ENCODE results near the gene CD81.
"Not testable (repeated sequence)": the region's sequence is repeated elsewhere in the genome, so short reads cannot be mapped to it uniquely, and the experiment has no call there.

Gene CD81

GRCh38 chr11:2376751-2377451 lies at the start of gene CD81:
CD81 (plus strand) TSS chr11:2377310; CDS start chr11:2377550, 240 bp downstream.
- peak; percentile 84 for DNase-seq (ENCODE audit: low spot score)

- no peak for DNase-seq (ENCODE audit: low spot score)
Observed at GRCh38 chr11:2328021-2328420, 49.1 kb upstream of the CD81 start.

GRCh38 chr11:2328656-2329354 lies 48.3 kb upstream of the CD81 start:
- no peak for DNase-seq (ENCODE audit: low spot score)

- no peak for DNase-seq (ENCODE audit: low spot score)
Observed at GRCh38 chr11:2329551-2329950, 47.6 kb upstream of the CD81 start.

- DNase-seq (ENCODE audit: low spot score), result no peak
Observed at GRCh38 chr11:2330696-2331095, 46.4 kb upstream of the CD81 start.

GRCh38 chr11:2331404-2331803 lies 45.7 kb upstream of the CD81 start:
- DNase-seq (ENCODE audit: low spot score), result no peak

- not testable (repeated sequence) for DNase-seq (ENCODE audit: low spot score)
Observed at GRCh38 chr11:2332569-2332968, 44.5 kb upstream of the CD81 start.

- not testable (repeated sequence) for DNase-seq (ENCODE audit: low spot score)
Observed at GRCh38 chr11:2333486-2334205, 43.5 kb upstream of the CD81 start.

GRCh38 chr11:2335286-2335685 lies 41.8 kb upstream of the CD81 start:
- not testable (repeated sequence) for DNase-seq (ENCODE audit: low spot score)

- not testable (repeated sequence) for DNase-seq (ENCODE audit: low spot score)
Observed at GRCh38 chr11:2338760-2339159, 38.4 kb upstream of the CD81 start.

- no peak for DNase-seq (ENCODE audit: low spot score)
Observed at GRCh38 chr11:2342557-2342956, 34.6 kb upstream of the CD81 start.

GRCh38 chr11:2342981-2343380 lies 34.1 kb upstream of the CD81 start:
- DNase-seq (ENCODE audit: low spot score), result no peak

- DNase-seq (ENCODE audit: low spot score), result no peak
Observed at GRCh38 chr11:2343502-2343901, 33.6 kb upstream of the CD81 start.

GRCh38 chr11:2345050-2345449 lies 32.1 kb upstream of the CD81 start:
- no peak for DNase-seq (ENCODE audit: low spot score)

GRCh38 chr11:2346014-2346413 lies 31.1 kb upstream of the CD81 start:
- no peak for DNase-seq (ENCODE audit: low spot score)

- no peak for DNase-seq (ENCODE audit: low spot score)
Observed at GRCh38 chr11:2346586-2347307, 30.4 kb upstream of the CD81 start.

GRCh38 chr11:2347308-2347830 lies 29.7 kb upstream of the CD81 start:
- no peak for DNase-seq (ENCODE audit: low spot score)

- no peak for DNase-seq (ENCODE audit: low spot score)
Observed at GRCh38 chr11:2348986-2349385, 28.1 kb upstream of the CD81 start.

GRCh38 chr11:2351701-2352100 lies 25.4 kb upstream of the CD81 start:
- no peak for DNase-seq (ENCODE audit: low spot score)

- no peak for DNase-seq (ENCODE audit: low spot score)
Observed at GRCh38 chr11:2352420-2352819, 24.7 kb upstream of the CD81 start.

- no peak for DNase-seq (ENCODE audit: low spot score)
Observed at GRCh38 chr11:2355000-2355644, 22.0 kb upstream of the CD81 start.

- DNase-seq (ENCODE audit: low spot score), result no peak
Observed at GRCh38 chr11:2357246-2357645, 19.9 kb upstream of the CD81 start.

Measured in AG08395 (cell line).